Mesendoderm (in vitro differentiated cells): ENCODE results near the gene ABHD17C.

Experiments
- DNase-seq: peaks from one replicate; pipeline ENCODE4 v3.0.0; 2013
- H2AK5ac ChIP-seq: 2 replicates; pipeline ENCODE4 v1.6.1; 2013; ENCODE audit warnings: low read length, inconsistent platforms
- H2BK120ac ChIP-seq: 2 replicates; pipeline ENCODE4 v1.6.1; 2013; ENCODE audit warnings: low read depth, mild to moderate bottlenecking, low read length, moderate library complexity, mixed read lengths
- H2BK15ac ChIP-seq: replicated peaks from 2 replicates; pipeline ENCODE4 v1.6.1; 2013; ENCODE audit warnings: low read depth, mild to moderate bottlenecking, moderate library complexity
- H2BK5ac ChIP-seq: 2 replicates; pipeline ENCODE4 v1.6.1; 2013; ENCODE audit warnings: low read length, inconsistent platforms
- H3K18ac ChIP-seq: 2 replicates; pipeline ENCODE4 v1.6.1; 2013; ENCODE audit warnings: mild to moderate bottlenecking, low read length, mixed read lengths
- H3K23ac ChIP-seq: one replicate; pipeline ENCODE4 v1.6.1; 2013; ENCODE audit warnings: low read length
- H3K27ac ChIP-seq: 2 replicates; pipeline ENCODE4 v1.5.1; 2013; ENCODE audit warnings: low read depth, mild to moderate bottlenecking, inconsistent platforms, low read length, moderate library complexity
- H3K27me3 ChIP-seq: 2 replicates; pipeline ENCODE4 v1.6.1; 2013; ENCODE audit warnings: low read length, control low read depth, mild to moderate bottlenecking, inconsistent platforms; ENCODE audit not compliant: insufficient read depth, poor library complexity
- H3K36me3 ChIP-seq: 2 replicates; pipeline ENCODE4 v1.6.1; 2013; ENCODE audit warnings: low read length, inconsistent platforms; ENCODE audit not compliant: control insufficient read depth, insufficient read depth
- H3K4ac ChIP-seq: one replicate; pipeline ENCODE4 v1.6.1; 2013; ENCODE audit warnings: low read depth, mild to moderate bottlenecking, low read length, moderate library complexity
- H3K4me1 ChIP-seq: 2 replicates; pipeline ENCODE4 v1.6.1; 2013; ENCODE audit warnings: low read depth, low read length, inconsistent platforms; ENCODE audit not compliant: control insufficient read depth
- H3K4me2 ChIP-seq: 2 replicates; pipeline ENCODE4 v1.6.1; 2013; ENCODE audit warnings: low read length
- H3K4me3 ChIP-seq: 2 replicates; pipeline ENCODE4 v1.5.1; 2013; ENCODE audit warnings: mild to moderate bottlenecking, low read length
- H3K56ac ChIP-seq: one replicate; pipeline ENCODE4 v1.6.1; 2013; ENCODE audit warnings: low read length
- H3K79me1 ChIP-seq: 2 replicates; pipeline ENCODE4 v1.6.1; 2013; ENCODE audit warnings: low read length, inconsistent platforms
- H3K79me2 ChIP-seq: 2 replicates; pipeline ENCODE4 v1.6.1; 2013; ENCODE audit warnings: mild to moderate bottlenecking, low read length; ENCODE audit not compliant: control insufficient read depth, insufficient read depth
- H3K9ac ChIP-seq: 2 replicates; pipeline ENCODE4 v1.6.1; 2013; ENCODE audit warnings: low read length, inconsistent platforms
- H4K5ac ChIP-seq: one replicate; pipeline ENCODE4 v1.6.1; 2013; ENCODE audit warnings: low read length
- H4K8ac ChIP-seq: one replicate; pipeline ENCODE4 v1.6.1; 2013; ENCODE audit warnings: low read depth, mild to moderate bottlenecking, control low read depth, low read length, moderate library complexity
- WGBS: extraction: QIAGEN DNeasy Blood & Tissue Kit; methylation state at CpG from one replicate; pipeline ENCODE4 v1.1.7; 2013; ENCODE audit warnings: low lambda C conversion rate, missing lambda C conversion rate; ENCODE audit not compliant: insufficient coverage; ENCODE audit errors: extremely low coverage; 5-methylcytosine and 5-hydroxymethylcytosine counted together

The ABHD17C gene

GRCh38 chr15:80790236-80790635 lies 95.1 kb downstream of the ABHD17C start:
- no peak overlapping the region for H3K4ac ChIP-seq
- H2BK15ac ChIP-seq, result no peak overlapping the region
- no peaks in the 10 kb centered on the region for H3K79me2 ChIP-seq
- H4K5ac ChIP-seq, result no peak overlapping the region
- H3K18ac ChIP-seq, result no peak overlapping the region
- H3K23ac ChIP-seq, result no peak overlapping the region
- DNase-seq, result no peak
- H4K8ac ChIP-seq, result no peak overlapping the region
- H3K79me1 ChIP-seq, result no peaks in the 10 kb centered on the region
- H3K56ac ChIP-seq, result no peak overlapping the region
- no peak overlapping the region for H3K9ac ChIP-seq
- H3K4me2 ChIP-seq, result no peak overlapping the region
- H3K36me3 ChIP-seq, result no peaks in the 10 kb centered on the region
- no CpG with 5 or more reads among the region's 5 CpGs for WGBS
- no peak overlapping the region for H3K27ac ChIP-seq
- H3K4me1 ChIP-seq, result no peaks in the 10 kb centered on the region
- H2BK5ac ChIP-seq, result no peak overlapping the region
- H3K27me3 ChIP-seq, result no peaks in the 10 kb centered on the region
- no peak overlapping the region for H2AK5ac ChIP-seq
- no peak overlapping the region for H2BK120ac ChIP-seq
- no peak overlapping the region for H3K4me3 ChIP-seq

GRCh38 chr15:80791004-80791403 lies 95.9 kb downstream of the ABHD17C start:
- Histone ChIP-seq H2BK15ac (no peak overlapping the region), H3K23ac (no peak overlapping the region), H3K79me1 (no peaks in the 10 kb centered on the region), H4K5ac (no peak overlapping the region), H3K4me2 (no peak overlapping the region), H3K27ac (no peak overlapping the region), H3K9ac (no peak overlapping the region), H3K36me3 (no peaks in the 10 kb centered on the region), H3K79me2 (no peaks in the 10 kb centered on the region), H3K56ac (no peak overlapping the region), H3K27me3 (no peaks in the 10 kb centered on the region), H3K18ac (no peak overlapping the region), H3K4me1 (no peaks in the 10 kb centered on the region), H2BK120ac (no peak overlapping the region), H4K8ac (no peak overlapping the region), H2AK5ac (no peak overlapping the region), H3K4ac (no peak overlapping the region), H3K4me3 (no peak overlapping the region), H2BK5ac (no peak overlapping the region)
- no CpG with 5 or more reads among the region's 1 CpG for WGBS
- DNase-seq, result no peak

GRCh38 chr15:80796407-80796806 lies 101.3 kb downstream of the ABHD17C start:
- no peaks in the 10 kb centered on the region for H3K79me2 ChIP-seq
- H3K4me3 ChIP-seq, result no peak overlapping the region
- no peak overlapping the region for H3K56ac ChIP-seq
- no peak overlapping the region for H3K4ac ChIP-seq
- no peaks in the 10 kb centered on the region for H3K27me3 ChIP-seq
- H2BK15ac ChIP-seq, result no peak overlapping the region
- no peak for DNase-seq
- no peaks in the 10 kb centered on the region for H3K4me1 ChIP-seq
- H3K27ac ChIP-seq, result no peak overlapping the region
- H2BK5ac ChIP-seq, result no peak overlapping the region
- H3K4me2 ChIP-seq, result no peak overlapping the region
- no peak overlapping the region for H2BK120ac ChIP-seq
- no peak overlapping the region for H3K18ac ChIP-seq
- no peaks in the 10 kb centered on the region for H3K79me1 ChIP-seq
- no CpG with 5 or more reads among the region's 5 CpGs for WGBS
- no peaks in the 10 kb centered on the region for H3K36me3 ChIP-seq
- no peak overlapping the region for H2AK5ac ChIP-seq
- no peak overlapping the region for H4K5ac ChIP-seq
- no peak overlapping the region for H3K9ac ChIP-seq
- no peak overlapping the region for H4K8ac ChIP-seq
- H3K23ac ChIP-seq, result no peak overlapping the region

- H3K56ac ChIP-seq, result no peak overlapping the region
- no peak for DNase-seq
- no peak overlapping the region for H3K23ac ChIP-seq
- no peaks in the 10 kb centered on the region for H3K4me1 ChIP-seq
- WGBS, result no CpG with 5 or more reads among the region's 3 CpGs
- no peak overlapping the region for H4K8ac ChIP-seq
- H3K79me2 ChIP-seq, result no peaks in the 10 kb centered on the region
- H3K27me3 ChIP-seq, result no peaks in the 10 kb centered on the region
- no peak overlapping the region for H3K4me3 ChIP-seq
- no peak overlapping the region for H3K4ac ChIP-seq
- no peak overlapping the region for H3K27ac ChIP-seq
- no peaks in the 10 kb centered on the region for H3K36me3 ChIP-seq
- H3K18ac ChIP-seq, result no peak overlapping the region
- H3K9ac ChIP-seq, result no peak overlapping the region
- no peak overlapping the region for H4K5ac ChIP-seq
- no peak overlapping the region for H2AK5ac ChIP-seq
- H2BK5ac ChIP-seq, result no peak overlapping the region
- H2BK120ac ChIP-seq, result no peak overlapping the region
- H3K4me2 ChIP-seq, result no peak overlapping the region
- no peaks in the 10 kb centered on the region for H3K79me1 ChIP-seq
- H2BK15ac ChIP-seq, result no peak overlapping the region
Measured at GRCh38 chr15:80798911-80799310, 103.8 kb downstream of the ABHD17C start.

- H2AK5ac ChIP-seq, result no peak overlapping the region
- H3K56ac ChIP-seq, result no peak overlapping the region
- no peak overlapping the region for H2BK15ac ChIP-seq
- H4K8ac ChIP-seq, result no peak overlapping the region
- H3K23ac ChIP-seq, result no peak overlapping the region
- no peaks in the 10 kb centered on the region for H3K4me1 ChIP-seq
- no peaks in the 10 kb centered on the region for H3K36me3 ChIP-seq
- no CpG with 5 or more reads among the region's 5 CpGs for WGBS
- no peak overlapping the region for H3K4me3 ChIP-seq
- no peaks in the 10 kb centered on the region for H3K79me1 ChIP-seq
- no peaks in the 10 kb centered on the region for H3K27me3 ChIP-seq
- no peak overlapping the region for H2BK5ac ChIP-seq
- H3K27ac ChIP-seq, result no peak overlapping the region
- no peak overlapping the region for H3K18ac ChIP-seq
- H3K4ac ChIP-seq, result no peak overlapping the region
- no peak overlapping the region for H2BK120ac ChIP-seq
- no peak for DNase-seq
- no peaks in the 10 kb centered on the region for H3K79me2 ChIP-seq
- H3K4me2 ChIP-seq, result no peak overlapping the region
- no peak overlapping the region for H4K5ac ChIP-seq
- no peak overlapping the region for H3K9ac ChIP-seq
Measured at GRCh38 chr15:80800067-80800466, 105.0 kb downstream of the ABHD17C start.

GRCh38 chr15:80801891-80802680 lies 107.0 kb downstream of the ABHD17C start:
- no peak overlapping the region for H2BK120ac ChIP-seq
- no peaks in the 10 kb centered on the region for H3K27me3 ChIP-seq
- H3K23ac ChIP-seq, result no peak overlapping the region
- no peak overlapping the region for H3K4me2 ChIP-seq
- no peak overlapping the region for H3K9ac ChIP-seq
- no peak overlapping the region for H3K4me3 ChIP-seq
- no peak overlapping the region for H2AK5ac ChIP-seq
- H2BK5ac ChIP-seq, result no peak overlapping the region
- H4K5ac ChIP-seq, result no peak overlapping the region
- no peak overlapping the region for H4K8ac ChIP-seq
- no peak overlapping the region for H3K18ac ChIP-seq
- H3K56ac ChIP-seq, result no peak overlapping the region
- no peaks in the 10 kb centered on the region for H3K79me1 ChIP-seq
- no peaks in the 10 kb centered on the region for H3K79me2 ChIP-seq
- no peak for DNase-seq
- no peaks in the 10 kb centered on the region for H3K36me3 ChIP-seq
- H3K4ac ChIP-seq, result no peak overlapping the region
- H3K4me1 ChIP-seq, result no peaks in the 10 kb centered on the region
- no peak overlapping the region for H3K27ac ChIP-seq
- no peak overlapping the region for H2BK15ac ChIP-seq
- WGBS, result no CpG with 5 or more reads among the region's 10 CpGs
